Sigmoid colon (tissue), 4 donors: ENCODE results near the gene MPC1.
A peak's percentile ranks its signal among the peaks of the same experiment; 100 is the strongest.

Experiments used
- EP300 ChIP-seq, 4 donors: sonication (generic); formaldehyde crosslinking; IDR thresholded peaks; one replicate each; pipeline ENCODE4 v1.6.1; 2017; ENCODE audit warnings: antibody characterized with exemption in 4 of 4
- POLR2A ChIP-seq, 2 donors: fragments of 450-650 bp; IDR thresholded peaks; one replicate each; pipeline ENCODE4 v1.6.1; 2016; ENCODE audit warnings: antibody characterized with exemption in 2 of 2, mild to moderate bottlenecking in 2 of 2, moderate library complexity in 2 of 2
- POLR2AphosphoS5 ChIP-seq, 4 donors: sonication (generic); formaldehyde crosslinking; IDR thresholded peaks; one replicate each; pipeline ENCODE4 v1.6.1; 2017; ENCODE audit warnings: antibody characterized with exemption in 4 of 4
- TF ChIP-seq, protein P1 (sequence below), 4 experiments: fragments of 450-650 bp in 3 of 4; fragments of 200-600 bp in 1 of 4; IDR thresholded peaks; one replicate each; pipeline ENCODE4 v1.5.1; 2016 to 2019; ENCODE audit warnings: antibody characterized with exemption in 4 of 4, mild to moderate bottlenecking in 3 of 4, moderate library complexity in 2 of 4

DNA sequence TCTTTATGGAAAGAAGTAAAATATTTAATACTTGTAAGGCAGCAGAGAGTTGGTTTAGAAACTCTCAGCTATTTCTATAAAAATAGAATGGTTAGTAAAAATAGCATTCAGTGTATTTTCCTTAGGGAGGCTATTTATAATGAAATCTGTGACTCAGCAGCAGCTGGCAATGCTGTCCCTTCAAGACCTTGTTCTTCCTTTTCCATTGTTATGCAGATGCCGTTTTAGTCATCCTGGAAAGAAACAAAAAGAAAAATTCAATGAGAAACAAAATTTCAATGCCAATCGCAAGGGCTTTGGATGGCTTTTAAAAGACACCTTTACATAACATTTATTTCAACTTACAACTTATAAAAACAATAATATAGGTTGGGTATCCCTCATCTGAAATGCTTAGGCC is 17.5 kb downstream of the MPC1 start:
- TF ChIP-seq, protein P1, sequence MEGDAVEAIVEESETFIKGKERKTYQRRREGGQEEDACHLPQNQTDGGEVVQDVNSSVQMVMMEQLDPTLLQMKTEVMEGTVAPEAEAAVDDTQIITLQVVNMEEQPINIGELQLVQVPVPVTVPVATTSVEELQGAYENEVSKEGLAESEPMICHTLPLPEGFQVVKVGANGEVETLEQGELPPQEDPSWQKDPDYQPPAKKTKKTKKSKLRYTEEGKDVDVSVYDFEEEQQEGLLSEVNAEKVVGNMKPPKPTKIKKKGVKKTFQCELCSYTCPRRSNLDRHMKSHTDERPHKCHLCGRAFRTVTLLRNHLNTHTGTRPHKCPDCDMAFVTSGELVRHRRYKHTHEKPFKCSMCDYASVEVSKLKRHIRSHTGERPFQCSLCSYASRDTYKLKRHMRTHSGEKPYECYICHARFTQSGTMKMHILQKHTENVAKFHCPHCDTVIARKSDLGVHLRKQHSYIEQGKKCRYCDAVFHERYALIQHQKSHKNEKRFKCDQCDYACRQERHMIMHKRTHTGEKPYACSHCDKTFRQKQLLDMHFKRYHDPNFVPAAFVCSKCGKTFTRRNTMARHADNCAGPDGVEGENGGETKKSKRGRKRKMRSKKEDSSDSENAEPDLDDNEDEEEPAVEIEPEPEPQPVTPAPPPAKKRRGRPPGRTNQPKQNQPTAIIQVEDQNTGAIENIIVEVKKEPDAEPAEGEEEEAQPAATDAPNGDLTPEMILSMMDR (IDR thresholded peaks at IDR 0.05) = no peak
- no peak for TF ChIP-seq POLR2A (IDR thresholded peaks at IDR 0.05)
- peak in 1 of 4 donors; percentile 68 for TF ChIP-seq POLR2AphosphoS5 (IDR thresholded peaks at IDR 0.05)
- peak in 1 of 4 donors; percentile 49 for TF ChIP-seq EP300 (IDR thresholded peaks at IDR 0.05)
